ENCODE data around the gene ZMIZ1.

Gene ZMIZ1

GRCh38 chr10:79094412-79095175 is 25.8 kb downstream of the ZMIZ1 start:
- DNase-seq (ENCODE audit: extremely low spot score, insufficient read length, low read depth) (no peak), FAIRE-seq (no peak)

GRCh38 chr10:79095316-79095715 is 26.6 kb downstream of the ZMIZ1 start:
- FAIRE-seq (no peak), DNase-seq (ENCODE audit: extremely low spot score, insufficient read length, low read depth) (no peak)

- DNase-seq (ENCODE audit: extremely low spot score, insufficient read length, low read depth) (no peak), FAIRE-seq (no peak)
Observed at GRCh38 chr10:79096514-79096913, 27.7 kb downstream of the ZMIZ1 start.

DNA sequence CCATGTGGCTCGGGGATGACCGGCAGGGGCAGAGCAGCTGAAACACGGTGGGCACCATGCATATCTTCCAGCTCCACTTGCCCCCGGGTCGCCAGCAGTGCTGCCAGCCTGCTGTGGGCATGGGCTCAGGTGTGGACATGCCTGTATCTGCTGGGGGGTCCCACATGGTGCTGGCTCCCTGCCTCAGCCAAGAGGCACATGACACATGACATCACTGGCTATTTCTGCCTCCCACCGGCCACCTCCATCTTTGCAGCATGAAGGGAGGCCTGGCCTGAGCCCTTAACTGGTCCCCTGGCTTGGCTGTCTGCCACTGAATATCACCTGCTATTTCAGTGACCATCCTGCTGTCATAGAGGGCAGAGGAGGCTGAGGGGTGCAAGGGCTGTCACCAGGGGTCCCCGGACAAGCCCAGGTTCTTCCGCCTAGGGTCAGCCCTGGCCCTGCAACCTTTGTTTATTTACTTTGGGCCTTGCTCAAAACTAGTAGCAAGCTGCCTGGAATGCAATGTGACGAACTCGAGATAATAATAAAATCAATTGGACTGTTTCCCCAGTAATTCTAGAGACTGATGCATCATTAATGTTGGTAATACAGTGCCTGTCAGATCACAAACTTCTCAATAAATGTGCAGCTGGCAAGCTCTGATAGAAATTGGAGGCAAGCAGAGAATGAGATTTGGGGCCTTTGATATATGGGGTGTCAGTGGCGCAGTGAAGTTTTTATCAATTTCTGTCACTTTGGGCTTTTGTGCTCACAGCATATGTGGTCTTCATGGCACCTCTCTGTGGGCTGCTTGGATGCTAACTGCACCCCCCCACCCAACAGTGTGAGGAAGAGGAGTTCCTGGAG is 28.5 kb downstream of the ZMIZ1 start:
- FAIRE-seq = no peak

DNA sequence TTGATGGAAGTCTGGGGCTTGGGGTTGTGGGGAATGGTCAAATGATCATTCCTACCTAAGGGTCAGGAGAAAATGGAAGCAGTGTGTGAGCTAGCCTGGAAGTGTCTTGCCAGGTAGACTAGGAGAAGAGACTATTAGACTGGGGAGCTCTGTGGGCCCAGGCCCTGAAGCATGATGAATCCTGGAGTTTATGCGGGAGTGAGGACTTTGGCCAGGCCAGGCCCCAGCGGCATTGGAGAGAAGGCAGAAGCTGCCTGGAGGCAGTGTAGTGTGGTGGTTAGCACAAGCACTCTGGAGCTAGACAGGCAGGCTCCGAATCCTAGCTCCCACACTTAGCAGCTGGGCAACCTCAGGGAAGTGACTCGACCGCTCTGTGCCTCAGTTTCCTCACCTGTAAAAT is 29.3 kb downstream of the ZMIZ1 start:
- DNase-seq (ENCODE audit: extremely low spot score, insufficient read length, low read depth) (no peak), FAIRE-seq (no peak)

More for the DNA sequence above, 28.5 kb downstream of the ZMIZ1 start:
- DNase-seq (ENCODE audit: extremely low spot score, insufficient read length, low read depth) = no peak

GRCh38 chr10:79098596-79099015 is 29.8 kb downstream of the ZMIZ1 start:
- DNase-seq (ENCODE audit: extremely low spot score, insufficient read length, low read depth) (no peak), FAIRE-seq (peak; percentile 73)

DNA sequence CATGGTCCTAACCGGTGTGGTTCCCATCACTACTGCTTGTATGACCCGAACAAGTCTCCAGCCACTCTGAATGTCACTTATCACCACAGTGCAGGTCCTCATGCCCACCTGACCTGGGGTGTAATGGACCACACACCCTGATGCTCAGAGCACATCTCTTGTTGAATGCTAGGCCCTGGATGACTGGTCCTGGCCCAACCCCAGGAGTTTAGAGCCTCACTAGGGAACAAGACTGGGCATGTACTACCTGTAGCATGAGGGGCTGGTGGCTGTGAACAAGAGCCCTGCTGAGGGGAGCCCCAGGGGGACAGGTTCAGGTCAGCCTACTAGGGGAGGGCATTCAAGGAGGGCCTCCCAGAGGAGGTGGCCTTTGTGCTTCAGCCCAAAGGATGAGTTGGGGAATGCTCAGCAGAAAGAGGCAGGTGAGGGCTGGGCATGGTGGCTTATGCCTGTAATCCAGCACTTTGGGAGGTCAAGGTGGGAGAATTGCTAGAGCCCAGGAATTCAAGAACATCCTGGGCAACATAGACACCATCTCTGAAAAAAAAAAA is 31.2 kb downstream of the ZMIZ1 start:
- FAIRE-seq (no peak), DNase-seq (ENCODE audit: extremely low spot score, insufficient read length, low read depth) (no peak)

- FAIRE-seq (no peak), DNase-seq (ENCODE audit: extremely low spot score, insufficient read length, low read depth) (no peak)
Observed at GRCh38 chr10:79100771-79101170, 32.0 kb downstream of the ZMIZ1 start.

DNA sequence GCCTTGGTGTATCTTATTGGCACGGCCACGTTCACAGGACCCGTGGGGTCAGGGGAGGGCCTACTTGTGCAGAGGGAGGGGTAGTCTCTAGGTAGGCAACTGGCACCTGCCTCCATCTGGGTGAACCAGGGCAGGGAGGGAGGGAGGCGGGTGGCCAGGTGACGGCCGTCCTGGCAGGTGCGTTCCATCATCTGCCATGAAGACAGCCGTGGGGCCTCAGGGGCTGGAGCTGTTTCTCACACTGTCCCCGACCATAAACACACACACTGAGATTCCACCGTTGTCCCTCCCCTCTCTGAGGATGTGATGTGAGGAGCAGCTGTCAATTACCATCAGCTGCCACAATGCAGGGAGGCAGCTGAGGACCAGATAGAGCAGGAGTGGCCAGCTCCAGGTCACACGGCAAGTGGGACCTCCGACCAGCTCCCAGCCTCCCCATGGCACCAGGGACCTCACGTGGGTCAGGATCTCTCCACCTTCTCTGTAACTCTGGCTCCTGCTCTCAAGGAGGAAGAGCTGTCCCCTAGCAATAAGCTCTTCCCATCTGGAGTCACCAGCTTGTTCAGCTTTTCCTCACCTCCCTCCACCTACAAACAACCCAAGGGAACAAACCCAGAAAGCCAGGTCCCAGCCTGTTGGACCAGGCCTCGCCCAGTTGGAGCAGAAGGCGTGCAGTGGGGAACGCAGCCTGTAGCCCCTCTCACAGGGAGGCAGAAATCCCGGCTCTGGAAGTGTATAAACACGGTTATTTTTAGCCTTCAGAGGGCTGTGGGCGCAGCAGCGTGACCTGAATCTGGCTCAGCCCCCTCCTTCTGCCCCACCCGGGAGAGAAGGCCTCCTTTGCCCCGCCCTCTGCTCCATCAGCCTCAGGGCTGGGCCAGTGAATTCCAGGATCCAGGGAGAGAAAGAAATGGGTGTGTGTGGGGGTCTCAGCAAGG is 33.1 kb downstream of the ZMIZ1 start:
- FAIRE-seq (no peak), DNase-seq (ENCODE audit: extremely low spot score, insufficient read length, low read depth) (no peak)

DNA sequence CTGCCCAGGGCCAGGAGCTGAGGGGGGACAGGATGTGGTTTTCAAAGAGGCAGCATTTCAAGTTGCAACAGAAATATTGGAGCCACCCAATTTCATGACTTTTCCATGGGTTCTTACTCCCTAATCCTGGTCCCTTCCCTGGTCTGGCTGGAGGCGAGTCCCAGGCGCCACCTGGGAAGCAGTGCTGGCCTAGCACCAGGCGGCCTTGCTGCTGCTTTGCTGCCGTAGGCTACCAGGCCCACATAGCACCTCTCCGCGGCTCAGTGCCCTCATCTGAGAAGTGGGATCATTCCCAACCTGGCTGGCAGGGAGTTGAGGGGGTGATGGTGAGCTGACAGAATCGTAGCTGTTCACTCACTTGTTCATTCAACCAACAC is 33.7 kb downstream of the ZMIZ1 start:
- FAIRE-seq = no peak
- DNase-seq (ENCODE audit: extremely low spot score, insufficient read length, low read depth) = no peak

- DNase-seq (ENCODE audit: extremely low spot score, insufficient read length, low read depth) (no peak), FAIRE-seq (no peak)
Observed at GRCh38 chr10:79103129-79103528, 34.4 kb downstream of the ZMIZ1 start.

DNA sequence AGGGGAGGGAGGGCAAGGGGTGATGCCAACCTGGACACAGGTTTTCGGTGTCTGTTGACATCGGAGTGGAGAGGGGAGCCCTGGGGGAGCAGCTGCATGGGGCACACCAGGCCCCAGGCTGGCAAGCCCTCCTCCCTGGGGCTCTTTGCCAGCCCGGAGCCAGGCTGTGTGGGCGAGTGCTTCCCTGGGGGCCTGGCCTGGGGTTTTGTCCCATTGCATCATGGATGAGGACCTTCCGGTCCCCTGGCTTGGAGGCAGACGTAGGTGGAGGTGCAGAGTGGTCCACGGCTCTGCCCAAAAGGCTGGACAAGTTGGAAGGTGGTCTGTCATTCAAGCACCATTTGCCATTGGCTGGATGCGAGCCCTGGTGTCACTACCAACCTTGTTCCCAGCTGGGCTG is 34.8 kb downstream of the ZMIZ1 start:
- no peak for FAIRE-seq
- no peak for DNase-seq (ENCODE audit: extremely low spot score, insufficient read length, low read depth)

- FAIRE-seq = no peak
- no peak for DNase-seq (ENCODE audit: extremely low spot score, insufficient read length, low read depth)
Observed at GRCh38 chr10:79105150-79105739, 36.5 kb downstream of the ZMIZ1 start.

DNA sequence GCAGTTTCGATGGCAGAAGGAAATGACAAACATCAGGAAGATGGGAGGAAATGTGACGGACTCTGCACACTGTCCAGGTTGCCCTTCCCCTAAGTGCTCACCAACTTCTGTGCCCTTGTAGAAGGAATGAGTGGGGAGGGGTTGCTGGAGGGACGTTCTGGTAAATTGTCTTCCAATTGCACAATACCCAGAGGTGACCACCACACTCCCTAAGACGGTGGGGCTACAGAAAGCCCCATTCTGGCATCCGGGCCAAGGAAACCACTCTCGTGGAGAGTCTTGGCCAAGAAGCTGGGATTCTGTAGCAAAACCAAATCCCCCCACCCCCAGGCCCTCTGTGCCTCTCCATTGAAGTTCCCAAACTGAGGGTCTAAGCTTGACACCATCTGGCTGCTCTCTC is 37.1 kb downstream of the ZMIZ1 start:
- no peak for FAIRE-seq
- no peak for DNase-seq (ENCODE audit: extremely low spot score, insufficient read length, low read depth)

GRCh38 chr10:79106256-79107050 is 37.7 kb downstream of the ZMIZ1 start:
- FAIRE-seq (no peak), DNase-seq (ENCODE audit: extremely low spot score, insufficient read length, low read depth) (no peak)

DNA sequence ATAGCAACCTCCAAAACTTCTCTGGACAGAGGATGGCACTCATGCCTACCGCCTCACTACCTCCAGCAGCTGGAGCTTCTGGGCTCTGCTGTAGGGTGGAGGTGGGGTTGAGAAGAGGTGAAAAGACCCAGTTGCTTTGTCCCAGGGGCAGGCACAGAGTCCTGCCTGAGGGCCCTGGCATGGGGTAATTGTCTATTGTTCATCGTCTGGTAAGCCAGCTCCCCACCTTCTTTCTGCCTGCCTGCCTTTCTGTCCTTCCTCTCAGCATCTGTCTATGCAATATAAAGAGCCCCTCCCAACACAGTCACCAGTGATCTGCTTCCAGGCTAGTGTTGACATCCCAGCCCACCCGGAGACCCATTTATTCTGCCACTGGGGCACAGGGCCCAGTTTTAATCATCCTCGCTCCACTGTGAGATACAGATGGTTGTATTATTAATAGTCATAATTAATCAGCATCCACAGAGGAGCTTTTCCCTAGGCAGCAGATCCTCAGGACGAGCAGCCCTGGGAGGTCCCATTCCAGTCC is 39.0 kb downstream of the ZMIZ1 start:
- FAIRE-seq = no peak
- no peak for DNase-seq (ENCODE audit: extremely low spot score, insufficient read length, low read depth)

DNA sequence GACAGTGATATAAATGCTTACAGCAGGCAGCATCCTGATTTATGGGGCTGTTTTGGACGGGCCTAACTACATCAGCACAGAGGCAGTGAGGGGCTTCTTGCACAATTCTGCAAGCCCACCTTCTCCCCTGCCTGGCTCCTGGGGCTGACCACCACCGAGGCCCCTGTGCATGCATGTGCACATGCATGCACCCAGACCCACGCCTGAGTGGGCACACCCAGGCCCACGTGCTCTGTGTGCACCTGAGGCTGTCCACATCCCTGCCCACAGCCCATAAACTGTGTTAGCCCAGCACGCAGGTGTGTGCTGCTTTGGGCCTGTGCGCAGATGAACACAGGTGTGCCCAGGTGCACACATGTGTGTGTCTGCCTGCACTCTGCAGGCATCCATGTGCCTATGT is 40.0 kb downstream of the ZMIZ1 start:
- DNase-seq (ENCODE audit: extremely low spot score, insufficient read length, low read depth) = no peak
- FAIRE-seq = no peak

DNA sequence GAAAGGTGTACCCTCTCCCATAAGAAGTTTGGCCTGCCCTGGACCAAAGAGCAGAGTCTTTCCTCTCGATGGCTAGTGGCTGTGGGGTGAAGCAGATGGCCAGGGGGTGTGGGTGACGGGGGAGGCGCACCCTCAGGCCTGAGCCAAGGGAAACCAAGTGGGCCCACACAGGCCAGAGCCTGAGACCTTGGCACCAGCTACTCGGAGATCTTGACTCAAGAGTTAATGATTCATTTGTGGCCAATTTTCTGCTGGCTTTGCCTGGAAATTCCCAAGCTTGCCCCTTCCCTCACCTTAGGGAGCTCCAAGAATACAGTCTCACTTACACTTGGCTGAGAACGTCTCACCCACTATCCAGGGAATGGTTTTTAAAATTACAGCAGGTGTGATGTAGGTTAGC is 42.7 kb downstream of the ZMIZ1 start:
- FAIRE-seq (no peak), DNase-seq (ENCODE audit: extremely low spot score, insufficient read length, low read depth) (no peak)
